Activated gamma-delta T cell (primary cell): ENCODE measurements around the gene ELOB.

ENCODE experiments used
- DNase-seq: peaks from one replicate; lab custom pipeline; 2025; lab: John Stamatoyannopoulos, UW

Gene ELOB

DNA sequence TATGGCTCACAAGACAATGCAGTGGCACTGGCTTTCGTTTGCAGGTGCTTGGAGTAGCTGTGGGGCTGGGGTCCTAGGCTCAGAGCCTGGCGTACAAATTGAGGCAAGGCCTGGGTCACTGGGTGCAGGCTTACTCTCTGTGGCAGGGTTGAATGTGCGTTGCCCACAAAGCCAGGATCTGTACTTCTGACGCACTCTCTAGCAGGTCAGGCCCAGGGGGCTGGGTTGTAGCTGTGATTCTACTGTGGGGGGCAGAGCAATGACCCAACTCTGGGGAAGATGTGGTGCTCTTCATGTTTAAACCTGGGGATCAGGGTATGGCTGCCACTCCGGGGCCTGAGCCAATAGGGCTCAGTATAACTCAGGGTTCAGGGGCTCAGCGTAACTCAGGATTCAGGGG, 33.6 kb upstream of the ELOB start:
- DNase-seq: no peak

DNA sequence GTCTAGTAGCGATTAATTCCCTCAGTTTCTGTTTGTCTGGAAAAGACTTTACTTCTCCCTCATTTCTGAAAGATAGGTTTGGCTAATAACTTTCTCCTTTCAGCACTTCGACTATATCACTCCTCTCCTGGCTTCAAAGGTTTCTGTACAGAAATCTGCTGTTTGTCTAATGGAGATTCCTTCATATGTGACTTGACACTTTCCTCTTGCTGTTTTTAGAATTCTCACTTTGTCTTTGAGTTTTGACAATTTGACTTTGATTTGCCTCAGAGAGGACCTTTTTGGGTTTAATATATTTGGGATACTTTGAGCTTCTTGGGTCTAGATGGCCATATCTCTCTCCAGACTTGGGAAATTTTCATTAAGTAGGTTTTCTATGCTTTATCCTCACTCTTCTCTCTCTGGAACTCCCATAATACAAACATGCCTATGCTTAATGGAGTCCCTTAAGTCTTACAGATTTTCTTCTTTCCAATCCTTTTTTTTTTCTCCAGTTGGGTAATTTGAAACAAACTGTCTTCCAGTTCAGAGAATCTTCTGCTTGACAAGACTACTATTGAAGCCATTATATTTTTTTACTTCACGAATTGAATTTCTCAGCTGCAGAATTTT, 32.2 kb upstream of the ELOB start:
- DNase-seq: no peak

DNA sequence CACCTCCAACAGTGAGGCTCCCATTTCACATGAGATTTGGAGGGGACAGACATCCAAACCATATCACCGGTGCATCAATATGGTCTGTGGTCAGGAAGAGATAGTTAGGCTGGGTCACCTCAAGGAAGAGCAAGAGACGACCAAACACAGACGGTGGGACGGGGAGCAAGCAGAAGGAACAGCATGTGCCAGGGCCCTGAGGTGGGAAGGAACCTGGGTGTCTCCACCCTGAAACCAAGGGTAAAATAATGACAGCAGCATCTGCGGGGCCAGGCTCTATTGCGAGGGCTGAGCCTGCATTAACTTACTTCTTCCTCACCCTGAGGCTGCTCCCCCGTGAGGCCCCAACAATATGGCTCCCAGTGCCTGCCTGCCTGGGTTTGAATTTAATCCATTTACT, 31.1 kb upstream of the ELOB start:
- DNase-seq: no peak

DNA sequence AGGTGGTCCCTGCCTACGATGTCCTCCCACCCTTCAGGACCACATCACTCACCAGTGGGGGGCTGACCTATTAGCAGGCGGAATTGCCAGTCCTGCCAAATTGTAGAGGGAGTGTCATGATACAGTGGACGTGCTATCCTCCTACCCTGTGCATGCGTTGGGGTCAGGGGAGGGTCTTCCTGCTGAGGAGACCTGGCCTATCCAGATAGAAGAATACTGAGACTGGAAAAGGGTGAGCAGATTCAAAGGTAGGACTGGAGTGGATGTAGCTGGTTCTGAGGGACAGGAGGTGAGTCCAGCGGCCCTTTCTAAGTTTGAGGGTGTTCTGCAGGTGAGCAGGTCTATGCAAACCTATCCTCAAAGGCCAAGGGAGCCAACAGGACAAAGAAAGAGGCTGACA, 29.2 kb upstream of the ELOB start:
- DNase-seq: no peak

DNA sequence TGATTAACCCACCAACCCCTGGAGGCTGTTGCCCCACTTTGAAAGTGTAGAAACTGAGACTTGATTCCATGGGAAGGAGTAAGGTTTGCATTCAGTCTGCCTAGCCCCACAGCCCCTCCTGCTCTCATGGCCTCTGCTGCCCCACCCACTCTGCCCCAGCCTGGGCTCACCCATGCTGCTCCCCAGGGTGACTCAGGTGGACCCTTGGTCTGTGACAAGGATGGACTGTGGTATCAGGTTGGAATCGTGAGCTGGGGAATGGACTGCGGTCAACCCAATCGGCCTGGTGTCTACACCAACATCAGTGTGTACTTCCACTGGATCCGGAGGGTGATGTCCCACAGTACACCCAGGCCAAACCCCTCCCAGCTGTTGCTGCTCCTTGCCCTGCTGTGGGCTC, 27.6 kb upstream of the ELOB start:
- no peak for DNase-seq

DNA sequence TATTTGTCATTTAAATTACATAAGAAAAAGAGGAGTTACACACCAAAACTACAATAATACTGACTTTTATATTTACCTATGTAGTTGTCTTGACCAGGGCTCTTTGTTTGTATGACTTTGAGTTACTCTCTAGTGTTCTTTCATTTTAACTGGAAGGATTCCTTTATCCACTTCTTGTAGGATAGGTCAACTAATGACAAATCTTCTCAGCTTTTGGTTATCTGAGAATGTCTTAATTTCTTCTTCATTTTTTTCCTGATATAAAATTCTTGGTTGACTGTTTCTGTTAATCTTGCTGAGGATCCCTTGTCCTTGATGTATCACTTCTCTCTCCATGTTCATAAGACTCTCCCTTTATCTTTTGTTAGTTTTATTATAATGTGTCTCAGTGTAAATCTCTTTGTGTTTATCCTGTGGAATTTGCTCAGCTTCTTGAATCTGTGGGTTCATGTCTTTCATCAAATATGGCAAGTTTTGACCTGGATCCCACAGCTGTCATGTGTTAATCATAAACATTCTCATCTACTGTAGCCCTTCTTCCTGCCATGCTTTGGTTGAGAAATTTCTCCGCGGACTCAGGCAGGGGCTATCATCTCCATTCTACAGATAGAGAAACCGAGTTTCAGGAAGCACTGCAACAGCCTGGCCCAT, 26.6 kb upstream of the ELOB start:
- DNase-seq: no peak

DNA sequence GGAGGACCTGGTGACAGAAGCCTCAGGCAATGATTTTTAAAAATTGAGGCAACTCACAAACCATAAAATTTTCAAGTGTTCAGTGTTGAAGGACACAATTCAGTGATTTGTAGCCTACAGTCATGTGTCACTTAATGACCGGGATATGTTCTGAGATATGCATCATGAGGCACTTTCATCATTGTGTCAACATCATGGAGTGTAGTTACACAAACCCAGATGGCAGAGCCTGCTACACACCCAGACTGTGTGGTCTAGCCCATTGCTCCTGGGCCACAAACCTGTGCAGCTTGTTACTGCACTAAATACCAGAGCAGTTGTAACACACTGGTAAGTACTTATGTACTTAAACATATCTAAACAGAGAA, 22.8 kb upstream of the ELOB start:
- DNase-seq: no peak

DNA sequence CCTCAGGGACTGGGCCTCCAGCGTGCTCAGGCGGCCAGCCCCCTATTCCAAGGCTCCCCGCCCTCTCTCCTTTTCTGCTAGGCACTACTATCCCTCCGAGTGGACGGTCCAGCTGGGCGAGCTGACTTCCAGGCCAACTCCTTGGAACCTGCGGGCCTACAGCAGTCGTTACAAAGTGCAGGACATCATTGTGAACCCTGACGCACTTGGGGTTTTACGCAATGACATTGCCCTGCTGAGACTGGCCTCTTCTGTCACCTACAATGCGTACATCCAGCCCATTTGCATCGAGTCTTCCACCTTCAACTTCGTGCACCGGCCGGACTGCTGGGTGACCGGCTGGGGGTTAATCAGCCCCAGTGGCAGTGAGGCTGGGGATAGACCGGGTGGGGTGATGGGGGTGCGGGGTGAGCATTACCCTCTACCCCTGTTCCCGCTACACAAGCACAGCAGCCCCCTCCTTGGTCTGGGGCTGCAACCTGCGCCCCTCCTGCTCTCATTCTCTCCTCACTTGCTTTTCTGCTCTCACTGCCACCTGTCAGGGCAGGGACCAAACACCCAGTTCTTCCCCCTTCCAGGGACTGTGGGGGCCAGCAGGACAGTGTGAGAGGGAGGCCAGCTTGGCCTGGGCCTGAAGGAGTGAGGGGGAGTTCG, 22.3 kb upstream of the ELOB start:
- DNase-seq: no peak

DNA sequence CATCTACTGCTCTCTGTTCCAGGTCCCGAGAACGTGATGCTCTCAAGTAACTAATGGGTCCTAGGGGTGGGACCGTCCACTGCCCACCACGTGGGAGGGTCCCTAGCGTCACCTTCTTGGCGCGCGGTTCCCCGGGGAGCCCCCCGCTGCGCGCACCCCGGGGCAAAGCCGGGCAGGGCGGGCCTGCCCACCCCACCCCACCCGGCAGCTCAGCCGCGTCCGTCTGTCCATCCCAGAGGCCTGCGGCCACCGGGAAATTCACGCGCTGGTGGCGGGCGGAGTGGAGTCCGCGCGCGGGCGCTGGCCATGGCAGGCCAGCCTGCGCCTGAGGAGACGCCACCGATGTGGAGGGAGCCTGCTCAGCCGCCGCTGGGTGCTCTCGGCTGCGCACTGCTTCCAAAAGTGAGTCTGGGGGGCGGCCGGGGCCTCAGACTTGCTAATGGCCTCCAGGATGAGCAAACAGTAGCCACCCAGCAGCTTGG, 21.7 kb upstream of the ELOB start:
- no peak for DNase-seq

DNA sequence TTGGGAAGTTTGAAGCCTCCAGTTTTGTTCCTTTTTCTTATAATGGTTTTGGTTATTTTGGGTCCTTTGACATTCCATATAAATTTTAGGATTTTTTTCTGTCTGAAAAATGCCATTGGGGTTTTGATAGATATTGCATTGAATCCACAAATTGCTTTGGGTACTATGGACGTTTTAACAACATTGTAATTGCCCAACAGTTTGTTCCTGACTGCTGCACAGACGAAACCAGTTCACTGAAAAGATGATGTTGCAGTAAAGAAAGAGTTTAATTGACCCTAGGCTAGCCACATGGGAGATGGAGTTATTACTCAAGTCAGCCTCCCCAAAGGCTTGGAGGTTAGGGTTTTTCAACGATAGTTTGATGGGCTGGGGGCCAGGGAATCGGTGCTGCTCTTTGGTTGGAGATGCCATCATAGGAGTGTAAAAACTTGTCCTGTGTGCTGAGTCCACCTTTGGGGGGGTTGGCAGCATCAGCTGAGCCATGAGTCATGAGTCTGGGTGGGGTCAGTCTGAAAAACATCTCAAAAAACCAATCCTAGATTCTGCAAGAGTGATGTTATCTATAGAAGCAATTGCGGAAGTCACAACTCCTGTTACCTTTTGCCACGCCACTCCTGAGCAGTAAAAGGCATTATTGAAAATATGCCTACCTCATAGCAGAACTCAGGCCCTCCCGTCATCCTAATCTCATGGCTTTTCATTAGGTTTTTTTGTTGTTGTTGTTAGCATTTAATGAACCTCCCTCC, 18.5 kb upstream of the ELOB start:
- no peak for DNase-seq

DNA sequence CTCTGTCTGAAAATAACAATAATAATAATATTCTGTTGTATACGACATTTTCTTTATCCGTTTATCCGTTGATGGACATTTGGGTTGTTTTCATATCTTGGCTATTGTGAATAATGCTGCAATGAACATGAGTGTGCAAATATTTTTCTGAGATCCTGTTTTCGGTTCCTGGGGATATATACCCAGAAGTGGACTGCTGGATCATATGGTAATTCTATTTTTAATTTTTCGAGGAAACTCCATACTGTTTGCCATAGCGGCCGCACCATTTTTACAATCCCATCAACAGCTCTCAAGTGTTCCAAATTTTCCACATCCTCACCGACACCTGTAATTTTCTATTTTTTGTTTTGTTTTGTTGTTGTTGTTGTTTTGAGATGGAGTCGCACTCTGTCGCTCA, 15.9 kb upstream of the ELOB start:
- DNase-seq: no peak

DNA sequence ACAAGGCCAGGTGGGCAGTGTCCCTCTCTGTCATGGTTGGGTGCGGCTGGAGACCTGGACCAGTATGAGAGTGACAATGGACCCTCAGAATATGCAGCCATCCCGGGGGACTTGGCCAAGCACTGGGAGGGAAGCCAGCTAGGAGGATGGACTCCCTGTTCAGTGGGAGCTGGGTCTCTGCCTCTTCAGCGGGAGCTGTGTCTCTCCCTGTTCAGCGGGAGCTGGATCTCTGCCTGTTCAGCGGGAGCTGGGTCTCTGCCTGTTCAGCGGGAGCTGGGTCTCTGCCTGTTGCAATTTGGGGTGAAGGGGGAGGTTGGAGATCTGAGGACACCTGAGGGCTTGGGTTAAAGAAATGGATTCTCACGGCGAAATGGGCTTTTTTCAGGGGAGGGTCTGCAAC, 14.1 kb upstream of the ELOB start:
- no peak for DNase-seq

DNA sequence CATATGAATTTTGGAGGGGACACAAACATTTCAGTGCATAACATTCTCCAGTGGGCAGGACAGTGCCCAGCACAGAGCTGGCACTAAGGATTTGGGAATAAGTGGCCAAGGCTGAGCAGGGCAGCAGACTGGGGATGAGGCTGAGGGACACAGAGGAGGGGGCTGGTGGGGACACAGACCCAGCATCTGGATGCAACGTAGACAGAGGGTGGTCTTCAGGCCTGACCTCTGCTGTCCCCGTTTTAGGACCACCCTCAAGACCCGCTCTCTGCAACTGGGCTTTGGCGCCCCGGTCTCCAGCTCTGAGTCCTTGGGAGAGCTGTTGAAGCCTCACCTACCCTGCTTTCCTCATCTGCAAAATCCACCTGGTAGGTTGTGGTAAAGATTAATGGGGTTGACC, 13.6 kb upstream of the ELOB start:
- DNase-seq: no peak

DNA sequence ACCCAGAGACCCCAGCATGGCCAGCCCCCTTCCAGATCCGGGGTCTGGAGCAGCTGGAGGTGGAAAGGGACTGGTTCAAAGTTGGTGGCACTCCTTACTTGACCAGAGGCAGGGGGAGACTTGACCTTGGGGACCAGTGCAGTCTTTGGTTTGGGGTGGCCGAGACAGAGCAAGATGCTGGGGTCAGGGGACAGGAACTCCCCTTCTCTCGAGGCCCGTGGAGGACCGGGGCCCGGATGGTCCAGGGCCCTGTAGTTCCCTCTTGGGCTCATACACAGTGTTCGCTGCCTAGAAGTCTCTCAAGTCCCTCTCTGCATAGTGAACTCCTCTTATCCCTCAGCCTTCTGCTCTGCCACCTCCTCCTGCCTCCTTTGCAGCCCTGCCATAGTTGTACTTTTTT, 10.9 kb upstream of the ELOB start:
- DNase-seq: no peak

DNA sequence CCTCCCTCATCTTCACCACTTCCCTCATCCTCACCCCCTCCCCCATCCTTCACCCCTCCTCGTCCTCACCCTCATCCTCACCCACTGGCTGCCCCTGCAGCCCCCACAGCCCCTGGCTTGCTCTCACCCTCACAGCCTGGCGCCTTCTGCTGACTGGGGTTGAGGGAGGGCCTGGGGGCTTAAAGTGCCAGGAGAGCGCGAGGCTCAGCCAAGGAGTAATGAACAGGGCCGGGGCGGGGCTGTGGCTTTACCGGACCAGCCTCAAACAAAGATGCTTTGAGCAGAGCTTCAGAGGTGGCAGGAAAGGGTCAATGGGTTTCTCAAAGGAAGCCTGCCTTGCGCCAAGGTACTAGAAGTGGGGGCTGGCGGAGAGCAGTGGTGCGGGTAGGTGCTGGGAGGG, 10.3 kb upstream of the ELOB start, which contains the start of gene PRSS33:
PRSS33 (minus strand) TSS at position 155 of the 400 bp plus-strand sequence. CDS start 1,013 bp downstream, outside the sequence.
- DNase-seq: no peak

DNA sequence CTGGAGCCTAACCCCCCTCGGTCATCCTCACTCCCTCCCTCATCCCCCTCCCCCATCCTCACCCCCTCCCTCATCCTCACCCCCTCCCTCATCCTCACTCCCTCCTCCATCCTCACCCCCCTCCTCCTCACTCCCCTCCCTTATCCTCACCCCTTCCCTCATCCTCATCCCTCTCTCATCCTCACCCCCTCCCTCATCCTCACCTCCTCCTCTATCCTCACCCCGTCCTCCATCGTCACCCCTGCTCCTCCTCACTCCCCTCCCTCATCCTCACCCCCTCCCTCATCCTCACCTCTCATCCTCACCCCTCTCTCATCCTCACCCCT, 9.7 kb upstream of the ELOB start:
- no peak for DNase-seq

DNA sequence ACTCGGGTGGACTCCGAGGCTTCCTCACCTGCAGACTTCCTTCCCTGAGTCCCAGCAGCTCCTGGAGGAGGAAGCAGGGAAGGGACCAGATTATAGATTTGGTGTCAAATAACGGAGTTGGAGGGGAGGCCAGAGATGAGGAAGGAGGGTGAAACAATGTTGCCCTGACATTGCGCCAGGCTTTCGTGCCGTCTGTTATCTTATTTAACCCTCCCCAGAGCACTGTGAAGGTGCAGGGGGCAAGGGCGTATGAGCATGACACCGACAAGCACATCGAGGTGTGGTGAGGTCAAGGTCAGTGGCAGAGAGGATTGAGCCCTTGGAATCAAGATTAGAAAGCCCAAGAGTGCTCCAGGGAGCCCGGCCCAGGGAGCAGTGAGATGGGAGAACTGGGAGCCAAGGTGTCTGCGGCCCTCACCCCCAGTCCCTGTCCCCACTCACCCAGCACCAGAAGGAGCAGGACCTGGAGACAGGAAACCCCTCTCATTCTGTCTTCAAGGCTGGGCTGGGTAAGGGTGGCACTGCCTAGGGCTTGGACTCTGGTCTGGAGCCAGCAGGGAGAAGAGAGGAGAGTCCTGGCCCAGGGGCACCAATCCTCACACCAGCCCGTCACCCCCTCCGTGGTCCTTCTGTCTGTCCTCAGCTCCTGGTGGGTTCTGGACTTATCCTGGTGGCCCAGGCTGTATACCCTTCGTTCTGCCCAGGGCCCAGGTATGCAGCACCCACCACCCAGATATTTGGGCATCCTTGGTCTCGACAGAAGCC, 9.2 kb upstream of the ELOB start:
- no peak for DNase-seq

DNA sequence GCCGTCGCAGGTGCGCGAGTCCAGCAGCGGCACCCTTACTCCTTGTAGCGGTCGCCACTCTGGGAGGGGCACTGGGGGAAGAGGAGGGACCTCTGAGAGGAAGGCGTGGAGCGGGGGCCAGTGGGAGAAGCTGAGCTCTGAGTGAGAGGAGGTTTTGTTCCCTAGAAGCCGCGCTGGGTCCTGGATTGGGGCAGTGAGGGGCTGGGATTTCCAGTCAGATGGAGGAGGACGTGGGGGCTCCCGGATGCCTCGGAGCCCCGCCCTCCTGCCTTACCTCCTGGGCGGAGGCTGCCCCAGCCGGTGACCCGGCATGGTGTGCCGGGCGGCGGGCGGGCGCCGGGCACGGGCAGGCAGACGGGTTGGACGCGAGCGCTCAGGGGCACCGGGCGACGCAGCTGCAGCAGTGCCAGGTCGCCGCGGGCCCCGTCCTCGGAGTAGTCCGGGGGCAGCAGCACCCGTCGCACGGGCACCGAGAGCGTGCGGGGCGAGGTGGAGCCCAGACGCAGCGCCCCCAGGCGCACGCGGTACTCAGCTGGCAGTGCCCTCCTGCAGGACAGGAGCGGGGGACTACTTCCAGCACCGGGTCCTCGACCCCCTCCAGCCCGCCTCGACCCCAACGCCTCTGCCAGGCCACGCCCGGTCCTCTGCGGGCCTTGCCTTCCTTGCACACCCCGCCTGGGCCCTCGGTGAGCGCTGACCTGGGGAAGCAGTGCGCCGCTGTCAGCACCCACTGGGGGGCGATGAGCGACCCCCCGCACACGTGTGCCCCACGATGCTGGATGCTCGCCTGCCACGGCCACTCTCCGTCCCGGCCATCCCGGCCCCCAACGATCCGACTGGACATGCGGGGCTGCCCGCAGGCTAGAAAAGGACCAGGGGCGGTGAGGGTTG, 8.3 kb upstream of the ELOB start:
- DNase-seq: no peak

DNA sequence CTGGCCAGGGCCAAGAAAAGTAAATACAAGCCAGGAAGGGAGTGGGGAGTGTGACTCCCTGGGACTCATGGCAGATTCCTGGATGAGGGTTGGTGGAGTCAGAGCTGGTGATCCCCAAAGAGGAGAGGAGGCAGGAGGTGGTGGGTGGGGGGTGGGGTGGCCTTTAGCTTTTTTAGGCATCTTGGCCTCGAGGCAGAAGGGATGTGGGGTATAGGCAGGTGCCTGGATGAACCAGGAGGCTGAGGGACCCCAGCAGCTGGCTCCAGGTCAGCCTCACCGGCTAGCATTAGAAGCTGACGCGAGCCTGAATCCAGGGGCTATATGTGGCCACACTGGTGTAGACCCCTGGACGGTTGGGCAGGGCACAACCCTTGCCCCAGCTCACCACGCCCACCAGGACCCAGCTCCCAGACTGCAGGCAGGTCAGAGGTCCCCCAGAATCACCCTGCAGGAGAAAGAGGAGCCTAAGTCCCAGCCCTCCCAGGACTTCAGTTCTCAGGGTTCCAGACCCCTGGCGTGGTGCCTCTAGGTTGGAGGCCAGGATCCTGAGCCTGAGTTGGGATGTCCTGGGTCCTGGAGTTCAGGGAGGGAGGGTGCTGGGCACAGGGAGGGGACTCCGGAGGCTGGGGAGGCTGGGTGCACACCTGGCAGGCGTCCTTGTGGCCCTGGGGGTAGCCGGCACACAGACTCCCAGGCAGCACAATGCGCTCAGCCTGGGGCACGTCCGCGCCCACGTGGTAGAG, 7.4 kb upstream of the ELOB start:
- DNase-seq: no peak

DNA sequence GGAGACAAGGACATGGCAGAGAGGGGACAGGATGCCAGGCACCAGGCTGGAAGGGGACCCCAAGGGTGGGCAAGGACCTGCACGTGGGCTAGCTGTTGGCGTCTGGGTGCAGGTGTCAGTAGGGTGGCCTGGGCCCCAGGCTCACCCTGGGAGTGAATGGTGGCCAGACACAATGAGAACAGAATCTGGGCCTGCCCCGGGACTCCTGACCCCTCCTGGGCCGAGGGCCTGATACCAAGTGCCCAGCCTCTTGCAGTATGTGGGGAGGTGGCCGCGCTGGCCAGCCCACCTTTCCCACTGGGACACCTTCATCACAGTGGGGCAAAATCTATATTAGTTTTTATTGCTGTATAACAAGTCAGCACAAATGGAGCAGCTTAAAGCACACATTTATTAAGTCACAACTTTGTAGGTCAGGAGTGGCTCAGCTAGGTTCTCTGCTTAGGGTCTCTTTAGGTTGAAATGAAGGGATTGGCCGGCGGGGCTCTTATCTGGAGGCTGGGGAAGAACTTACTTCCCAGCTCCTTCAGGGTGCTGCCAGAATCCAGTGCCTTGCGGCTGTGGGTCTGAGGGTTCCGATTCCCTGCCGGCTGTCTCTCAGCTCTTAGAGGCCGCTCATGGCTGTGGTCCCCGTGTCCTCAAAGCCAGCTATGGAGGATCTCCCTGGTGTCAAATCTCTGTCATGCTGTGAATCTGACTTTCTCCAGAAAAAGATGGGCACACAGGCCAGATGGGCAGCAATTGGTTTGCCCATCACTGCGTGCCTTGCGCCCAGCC, 6.7 kb upstream of the ELOB start:
- no peak for DNase-seq
